ENCODE measurements around the gene VSTM1. TPM values are rescaled to one million over a fixed set of nuclear protein-coding genes. Genes with fewer than 3 reads are reported as not detected.

The VSTM1 gene
- total RNA-seq, 1 donor from 2014 or later = not detected

- ChIA-PET CTCF (interaction anchor here (1.0 to 2.7 kb wide), 3 partner anchors 181 to 253 kb away, joined by 3 to 19 read pairs (median 13); no protein-coding TSS in a partner anchor), POLR2A (no interaction called here)
- Mint-ChIP-seq H3K27me3 (peaks cover 25% of the 10 kb centered on the region), H3K27ac (no peak overlapping the region), H3K4me1 (peaks cover 6% of the 10 kb centered on the region), H3K9me3 (no peaks in the 10 kb centered on the region), H3K36me3 (ENCODE audit: low read depth) (no peaks in the 10 kb centered on the region), H3K4me3 (no peak overlapping the region)
- TF ChIP-seq CTCF (IDR thresholded peaks at IDR 0.05) = no peak
- DNase-seq (no peak), ATAC-seq (ENCODE audit: low read depth) (no peak)
- intact Hi-C loops (cut with micrococcal nuclease) = loop anchor here (1.0 to 10.0 kb wide), 5 partner anchors 182 to 830 kb away; partner anchors contain the start of gene ZNF665
Observed at GRCh38 chr19:54024660-54025059, 39.0 kb downstream of the VSTM1 start.

- Mint-ChIP-seq H3K27me3 (peaks cover 26% of the 10 kb centered on the region), H3K36me3 (ENCODE audit: low read depth) (no peaks in the 10 kb centered on the region), H3K4me1 (peaks cover 6% of the 10 kb centered on the region), H3K27ac (no peak overlapping the region), H3K4me3 (no peak overlapping the region), H3K9me3 (no peaks in the 10 kb centered on the region)
- ChIA-PET POLR2A (no interaction called here), CTCF (interaction anchor here (0.7 to 2.7 kb wide), 8 partner anchors 10 to 230 kb away, joined by 3 to 19 read pairs (median 6); partner anchors contain the start of gene MYADM)
- no peak for TF ChIP-seq CTCF (IDR thresholded peaks at IDR 0.05)
- intact Hi-C loops (cut with micrococcal nuclease) = loop anchor here (5.0 to 10.0 kb wide), 3 partner anchors 251 to 828 kb away; partner anchors contain the start of gene ZNF665
- ATAC-seq (ENCODE audit: low read depth) (no peak), DNase-seq (no peak)
Observed at GRCh38 chr19:54023191-54023590, 40.5 kb downstream of the VSTM1 start.

- TF ChIP-seq CTCF (IDR thresholded peaks at IDR 0.05) = no peak
- POLR2A ChIA-PET = no interaction called here
- DNase-seq (no peak), ATAC-seq (ENCODE audit: low read depth) (no peak)
- CTCF ChIA-PET = no interaction called here
- Mint-ChIP-seq H3K27ac (no peak overlapping the region), H3K36me3 (ENCODE audit: low read depth) (no peaks in the 10 kb centered on the region), H3K9me3 (no peaks in the 10 kb centered on the region), H3K27me3 (peaks cover 29% of the 10 kb centered on the region), H3K4me1 (peaks cover 6% of the 10 kb centered on the region), H3K4me3 (no peak overlapping the region)
- intact Hi-C loops (cut with micrococcal nuclease) = loop anchor here (5.0 to 10.0 kb wide), 3 partner anchors 250 to 827 kb away; partner anchors contain the start of gene ZNF665
Observed at GRCh38 chr19:54021932-54022331, 41.8 kb downstream of the VSTM1 start.

GRCh38 chr19:54021363-54021762 lies 42.3 kb downstream of the VSTM1 start:
- CTCF ChIA-PET = no interaction called here
- intact Hi-C loops (cut with micrococcal nuclease) = loop anchor here (5.0 to 10.0 kb wide), 3 partner anchors 249 to 827 kb away; partner anchors contain the start of gene ZNF665
- no peaks in the 10 kb centered on the region for H3K36me3 Mint-ChIP-seq (ENCODE audit: low read depth)

GRCh38 chr19:54017261-54017660 lies 46.4 kb downstream of the VSTM1 start:
- peaks cover 18% of the 10 kb centered on the region for H3K27me3 Mint-ChIP-seq
- H3K4me3 Mint-ChIP-seq = no peak overlapping the region
- no peak for TF ChIP-seq CTCF (IDR thresholded peaks at IDR 0.05)
- H3K4me1 Mint-ChIP-seq = no peaks in the 10 kb centered on the region
- intact Hi-C loops (cut with micrococcal nuclease) = no loop called here
- H3K9me3 Mint-ChIP-seq = no peaks in the 10 kb centered on the region
- H3K27ac Mint-ChIP-seq = no peak overlapping the region
- ChIA-PET CTCF (no interaction called here), POLR2A (no interaction called here)
- no peaks in the 10 kb centered on the region for H3K36me3 Mint-ChIP-seq (ENCODE audit: low read depth)
- no peak for DNase-seq
- ATAC-seq (ENCODE audit: low read depth) = no peak

More at GRCh38 chr19:54021363-54021762, 42.3 kb downstream of the VSTM1 start:
- Mint-ChIP-seq H3K27me3 (peaks cover 29% of the 10 kb centered on the region), H3K4me1 (peaks cover 6% of the 10 kb centered on the region), H3K4me3 (no peak overlapping the region), H3K9me3 (no peaks in the 10 kb centered on the region), H3K27ac (no peak overlapping the region)
- POLR2A ChIA-PET = interaction anchor here (0.6 kb wide), 2 partner anchors 17 to 63 kb away, joined by 5 to 8 read pairs; no protein-coding TSS in a partner anchor
- no peak for ATAC-seq (ENCODE audit: low read depth)
- no peak for TF ChIP-seq CTCF (IDR thresholded peaks at IDR 0.05)
- DNase-seq = no peak

Measured in activated B cell treated with CpG ODN at 0.5 μM for 24 hours (primary cell).